ENCODE data around the gene PLCXD1.
"Not testable (repeated sequence)": the region's sequence is repeated elsewhere in the genome, so short reads cannot be mapped to it uniquely, and the experiment has no call there.

PLCXD1 gene

DNA sequence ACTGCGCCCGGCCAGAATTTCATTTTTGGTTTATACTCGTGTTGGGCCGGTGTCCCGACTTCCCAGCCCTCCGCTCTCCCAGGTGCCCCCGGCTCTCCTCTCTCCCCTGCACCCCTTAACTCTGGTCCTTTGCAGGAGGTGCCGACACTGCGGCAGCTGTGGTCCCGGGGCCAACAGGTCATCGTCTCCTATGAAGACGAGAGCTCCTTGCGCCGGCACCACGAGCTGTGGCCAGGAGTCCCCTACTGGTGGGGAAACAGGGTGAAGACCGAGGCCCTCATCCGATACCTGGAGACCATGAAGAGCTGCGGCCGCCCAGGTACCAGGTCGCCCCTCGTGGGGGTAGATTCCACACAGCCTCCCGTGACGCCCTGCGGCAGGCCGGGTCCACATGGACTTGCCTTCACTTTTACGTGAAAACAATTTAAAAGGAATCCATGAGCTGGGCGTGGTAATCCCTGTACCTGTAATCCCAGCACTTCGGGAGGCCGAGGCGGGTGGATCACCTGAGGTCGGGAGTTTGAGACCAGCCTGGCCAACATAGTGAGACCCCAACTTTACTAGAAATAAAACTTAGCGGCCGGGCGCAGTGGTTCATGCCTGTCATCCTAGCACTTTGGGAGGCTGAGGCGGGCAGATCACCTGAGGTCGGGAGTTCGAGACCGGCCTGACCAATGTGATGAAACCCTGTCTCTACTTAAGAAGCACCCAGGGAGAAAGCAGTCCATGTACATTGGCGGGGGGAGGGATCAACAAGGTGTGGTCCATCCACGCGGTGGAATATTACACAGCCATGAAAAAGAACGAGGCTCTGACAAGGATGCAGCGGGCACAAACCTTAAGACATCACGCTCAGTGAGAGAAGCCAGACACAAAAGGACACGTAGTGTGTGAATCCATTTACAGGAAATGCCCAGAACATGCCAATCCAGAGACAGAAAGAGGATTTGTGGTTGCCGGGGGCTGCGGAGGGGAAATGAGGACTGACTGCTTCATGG, 12.0 kb downstream of the PLCXD1 start:
- Histone ChIP-seq H3K4me3 (ENCODE audit: insufficient read depth, low read depth, low read length) (no peak overlapping the region), H3K4me1 (ENCODE audit: control insufficient read depth, insufficient read depth, low read length) (no peaks in the 10 kb centered on the region), H3K9me3 (ENCODE audit: control insufficient read depth, low read length) (no peaks in the 10 kb centered on the region), H3K27me3 (ENCODE audit: control insufficient read depth, insufficient read depth, low read length, poor library complexity, severe bottlenecking) (no peaks in the 10 kb centered on the region), H3K36me3 (ENCODE audit: control insufficient read depth, insufficient read depth, low read length) (peaks cover 68% of the 10 kb centered on the region), H3K27ac (ENCODE audit: insufficient read depth, low read depth, low read length, poor library complexity, severe bottlenecking) (no peak overlapping the region)
- WGBS, 2 experiments: 96% methylated on average over 47 of the region's 47 CpGs

DNA sequence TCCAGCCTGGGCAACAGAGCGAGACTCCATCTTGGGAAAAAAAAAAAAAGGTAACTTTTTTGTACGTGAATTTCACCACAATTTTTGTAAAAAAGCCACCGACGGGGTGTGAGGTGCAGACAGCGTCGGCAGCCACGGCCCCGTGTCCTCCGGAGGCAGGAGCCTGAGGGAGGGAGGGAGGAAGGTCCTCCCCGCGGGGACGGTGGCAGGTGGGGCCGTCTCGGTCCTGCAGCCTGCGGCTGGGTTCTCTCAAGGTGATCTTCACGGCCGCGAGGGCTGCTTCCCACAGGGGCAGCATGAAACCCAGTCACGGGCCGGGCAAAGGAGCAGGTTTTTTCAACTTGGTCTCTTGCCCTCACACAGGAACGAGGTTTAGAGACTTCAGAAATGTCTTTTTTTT, 14.0 kb downstream of the PLCXD1 start:
- H3K27ac ChIP-seq (ENCODE audit: insufficient read depth, low read depth, low read length, poor library complexity, severe bottlenecking): no peak overlapping the region
- no peaks in the 10 kb centered on the region for H3K4me1 ChIP-seq (ENCODE audit: control insufficient read depth, insufficient read depth, low read length)
- WGBS, 2 experiments: 95% methylated on average over 21 of the region's 21 CpGs
- peaks cover 61% of the 10 kb centered on the region for H3K36me3 ChIP-seq (ENCODE audit: control insufficient read depth, insufficient read depth, low read length)
- no peak overlapping the region for H3K4me3 ChIP-seq (ENCODE audit: insufficient read depth, low read depth, low read length)
- no peaks in the 10 kb centered on the region for H3K27me3 ChIP-seq (ENCODE audit: control insufficient read depth, insufficient read depth, low read length, poor library complexity, severe bottlenecking)
- no peaks in the 10 kb centered on the region for H3K9me3 ChIP-seq (ENCODE audit: control insufficient read depth, low read length)

DNA sequence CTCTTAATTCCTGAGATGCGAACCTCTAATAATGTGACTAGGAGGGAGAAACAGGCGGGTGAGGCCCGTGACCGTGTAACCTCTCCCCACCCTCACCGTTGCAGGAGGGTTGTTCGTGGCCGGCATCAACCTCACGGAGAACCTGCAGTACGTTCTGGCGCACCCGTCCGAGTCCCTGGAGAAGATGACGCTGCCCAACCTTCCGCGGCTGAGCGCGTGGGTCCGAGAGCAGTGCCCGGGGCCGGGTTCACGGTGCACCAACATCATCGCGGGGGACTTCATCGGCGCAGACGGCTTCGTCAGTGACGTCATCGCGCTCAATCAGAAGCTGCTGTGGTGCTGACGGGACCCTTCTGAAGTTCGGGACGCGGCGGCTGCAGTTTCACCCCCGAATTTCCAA, 17.8 kb downstream of the PLCXD1 start:
- Histone ChIP-seq H3K36me3 (ENCODE audit: control insufficient read depth, insufficient read depth, low read length) (peaks cover 48% of the 10 kb centered on the region), H3K9me3 (ENCODE audit: control insufficient read depth, low read length) (no peaks in the 10 kb centered on the region), H3K27ac (ENCODE audit: insufficient read depth, low read depth, low read length, poor library complexity, severe bottlenecking) (no peak overlapping the region), H3K4me1 (ENCODE audit: control insufficient read depth, insufficient read depth, low read length) (no peaks in the 10 kb centered on the region), H3K27me3 (ENCODE audit: control insufficient read depth, insufficient read depth, low read length, poor library complexity, severe bottlenecking) (no peaks in the 10 kb centered on the region), H3K4me3 (ENCODE audit: insufficient read depth, low read depth, low read length) (no peak overlapping the region)
- WGBS, 2 experiments: 97% methylated on average over 36 of the region's 36 CpGs

- Histone ChIP-seq H3K4me3 (ENCODE audit: insufficient read depth, low read depth, low read length) (no peak overlapping the region), H3K27me3 (ENCODE audit: control insufficient read depth, insufficient read depth, low read length, poor library complexity, severe bottlenecking) (no peaks in the 10 kb centered on the region), H3K27ac (ENCODE audit: insufficient read depth, low read depth, low read length, poor library complexity, severe bottlenecking) (no peak overlapping the region), H3K9me3 (ENCODE audit: control insufficient read depth, low read length) (no peaks in the 10 kb centered on the region), H3K4me1 (ENCODE audit: control insufficient read depth, insufficient read depth, low read length) (no peaks in the 10 kb centered on the region), H3K36me3 (ENCODE audit: control insufficient read depth, insufficient read depth, low read length) (peaks cover 41% of the 10 kb centered on the region)
- WGBS, 2 experiments: 87 to 98% methylated on average over 5 to 7 of the region's 8 CpGs
These were observed 19.2 kb downstream of the PLCXD1 start for GRCh38 chrX:300334-300733.

- no peaks in the 10 kb centered on the region for H3K27me3 ChIP-seq (ENCODE audit: control insufficient read depth, insufficient read depth, low read length, poor library complexity, severe bottlenecking)
- no peaks in the 10 kb centered on the region for H3K4me1 ChIP-seq (ENCODE audit: control insufficient read depth, insufficient read depth, low read length)
- 91 to 93% methylated on average over 19 of the region's 19 CpGs for WGBS, 2 experiments
- no peaks in the 10 kb centered on the region for H3K9me3 ChIP-seq (ENCODE audit: control insufficient read depth, low read length)
- no peak overlapping the region for H3K4me3 ChIP-seq (ENCODE audit: insufficient read depth, low read depth, low read length)
- peaks cover 51% of the 10 kb centered on the region for H3K36me3 ChIP-seq (ENCODE audit: control insufficient read depth, insufficient read depth, low read length)
- no peak overlapping the region for H3K27ac ChIP-seq (ENCODE audit: insufficient read depth, low read depth, low read length, poor library complexity, severe bottlenecking)
These were observed 21.8 kb downstream of the PLCXD1 start for GRCh38 chrX:302975-303374.

- H3K9me3 ChIP-seq (ENCODE audit: control insufficient read depth, low read length); H3K27me3 ChIP-seq (ENCODE audit: control insufficient read depth, insufficient read depth, low read length, poor library complexity, severe bottlenecking); H3K4me3 ChIP-seq (ENCODE audit: insufficient read depth, low read depth, low read length); H3K4me1 ChIP-seq (ENCODE audit: control insufficient read depth, insufficient read depth, low read length); H3K27ac ChIP-seq (ENCODE audit: insufficient read depth, low read depth, low read length, poor library complexity, severe bottlenecking): not testable (repeated sequence)
- WGBS, 2 experiments: 94 to 95% methylated on average over 12 of the region's 12 CpGs
- peaks cover 43% of the 10 kb centered on the region for H3K36me3 ChIP-seq (ENCODE audit: control insufficient read depth, insufficient read depth, low read length)
These were observed 24.8 kb downstream of the PLCXD1 start for GRCh38 chrX:305781-306613.

GRCh38 chrX:306614-307251, 25.6 kb downstream of the PLCXD1 start:
- H3K4me1 ChIP-seq (ENCODE audit: control insufficient read depth, insufficient read depth, low read length); H3K9me3 ChIP-seq (ENCODE audit: control insufficient read depth, low read length); H3K27me3 ChIP-seq (ENCODE audit: control insufficient read depth, insufficient read depth, low read length, poor library complexity, severe bottlenecking); H3K4me3 ChIP-seq (ENCODE audit: insufficient read depth, low read depth, low read length); H3K27ac ChIP-seq (ENCODE audit: insufficient read depth, low read depth, low read length, poor library complexity, severe bottlenecking): not testable (repeated sequence)
- WGBS, 2 experiments: 95 to 96% methylated on average over 3 of the region's 3 CpGs
- peaks cover 48% of the 10 kb centered on the region for H3K36me3 ChIP-seq (ENCODE audit: control insufficient read depth, insufficient read depth, low read length)

- WGBS, 2 experiments: 96 to 97% methylated on average over 58 of the region's 58 CpGs
- Histone ChIP-seq H3K4me3 (ENCODE audit: insufficient read depth, low read depth, low read length) (no peak overlapping the region), H3K4me1 (ENCODE audit: control insufficient read depth, insufficient read depth, low read length) (no peaks in the 10 kb centered on the region), H3K9me3 (ENCODE audit: control insufficient read depth, low read length) (no peaks in the 10 kb centered on the region), H3K27ac (ENCODE audit: insufficient read depth, low read depth, low read length, poor library complexity, severe bottlenecking) (no peak overlapping the region), H3K36me3 (ENCODE audit: control insufficient read depth, insufficient read depth, low read length) (peaks cover 47% of the 10 kb centered on the region), H3K27me3 (ENCODE audit: control insufficient read depth, insufficient read depth, low read length, poor library complexity, severe bottlenecking) (no peaks in the 10 kb centered on the region)
These were observed 26.3 kb downstream of the PLCXD1 start for GRCh38 chrX:307261-308111.

GRCh38 chrX:308821-309520, 27.8 kb downstream of the PLCXD1 start:
- no peaks in the 10 kb centered on the region for H3K9me3 ChIP-seq (ENCODE audit: control insufficient read depth, low read length)
- 93 to 94% methylated on average over 30 of the region's 30 CpGs for WGBS, 2 experiments
- no peak overlapping the region for H3K27ac ChIP-seq (ENCODE audit: insufficient read depth, low read depth, low read length, poor library complexity, severe bottlenecking)
- no peak overlapping the region for H3K4me3 ChIP-seq (ENCODE audit: insufficient read depth, low read depth, low read length)
- no peaks in the 10 kb centered on the region for H3K4me1 ChIP-seq (ENCODE audit: control insufficient read depth, insufficient read depth, low read length)
- H3K36me3 ChIP-seq (ENCODE audit: control insufficient read depth, insufficient read depth, low read length): peaks cover 54% of the 10 kb centered on the region
- no peaks in the 10 kb centered on the region for H3K27me3 ChIP-seq (ENCODE audit: control insufficient read depth, insufficient read depth, low read length, poor library complexity, severe bottlenecking)

Measured in ectodermal cell (in vitro differentiated cells).